Measurements from ENCODE around the gene PDE3A. TPM values are rescaled to one million over a fixed set of nuclear protein-coding genes. Genes with fewer than 3 reads are reported as not detected.

The PDE3A gene
- total RNA-seq, 1 experiment from 2014 or later = 0.12 TPM

DNA sequence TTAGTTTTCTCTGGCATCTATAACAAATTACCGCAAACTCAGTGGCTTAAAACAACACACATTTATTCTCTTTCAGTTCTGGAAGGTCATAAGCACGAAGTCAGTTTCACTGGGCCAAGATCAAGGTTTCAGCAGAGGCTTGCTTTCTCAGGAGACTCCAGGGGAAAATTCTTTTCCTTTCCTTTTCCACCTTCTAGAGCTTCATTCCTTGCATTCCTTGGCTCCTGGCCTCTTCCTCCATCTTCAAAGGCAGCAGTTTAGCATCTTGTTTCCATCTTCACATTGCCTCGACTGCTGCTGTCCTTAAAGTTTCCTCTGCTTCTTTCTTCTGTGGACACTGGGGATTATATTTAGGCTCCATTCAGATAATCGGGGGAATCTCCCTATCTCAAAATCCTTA lies 106.1 kb downstream of the PDE3A start (continued):
- no peak for TF ChIP-seq CTCF (IDR thresholded peaks at IDR 0.05 in 2 of 3, conservative IDR thresholded peaks at IDR 0.05 in 1 of 3; ENCODE audit: borderline replicate concordance in 1 of 3, insufficient read depth in 1 of 3, low read depth in 2 of 3, low read length in 2 of 3)

DNA sequence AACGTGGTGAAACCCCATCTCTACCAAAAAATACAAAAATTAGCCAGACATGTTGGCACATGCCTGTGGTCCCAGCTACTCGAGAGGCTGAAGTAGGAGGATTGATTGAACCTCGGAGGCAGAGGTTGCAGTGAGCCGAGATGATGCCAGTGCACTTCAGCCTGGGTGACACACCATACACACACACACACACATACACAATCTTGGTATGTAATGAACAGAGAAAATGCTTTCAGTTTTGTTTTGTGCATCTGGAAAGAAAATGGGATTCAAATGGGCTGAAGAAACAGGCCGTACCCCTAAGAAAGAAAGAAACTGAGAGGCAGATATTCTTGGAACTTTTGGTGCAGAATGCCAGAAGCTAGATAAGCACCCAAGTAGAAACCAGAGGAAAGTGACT lies 107.2 kb downstream of the PDE3A start:
- DNase-seq (ENCODE audit: low read depth, low spot score) (no peak), ATAC-seq (no peak)
- H3K79me2 ChIP-seq (ENCODE audit: insufficient read depth, low read length) = no peaks in the 10 kb centered on the region
- H3K9me2 ChIP-seq (ENCODE audit: insufficient read depth) = no peaks in the 10 kb centered on the region
- CTCF ChIA-PET = no interaction called here
- no peak overlapping the region for H2AFZ ChIP-seq (ENCODE audit: low read depth, low read length, poor library complexity, severe bottlenecking)
- H4K20me1 ChIP-seq (ENCODE audit: insufficient read depth) = no peaks in the 10 kb centered on the region
- no peak overlapping the region for H3K27ac ChIP-seq (ENCODE audit: low read depth, low read length)
- H3K9ac ChIP-seq (ENCODE audit: low read length) = no peak overlapping the region
- H3K9me3 ChIP-seq (ENCODE audit: control insufficient read depth in 1 of 2, insufficient read depth in 1 of 2, low read depth in 1 of 2, low read length in 2 of 2) = no peaks in the 10 kb centered on the region
- H3K4me2 ChIP-seq (ENCODE audit: low read length) = no peak overlapping the region
- no peaks in the 10 kb centered on the region for H3K36me3 ChIP-seq (ENCODE audit: control insufficient read depth in 1 of 2, insufficient read depth in 2 of 2, low read length in 2 of 2)
- H3K27me3 ChIP-seq (ENCODE audit: insufficient read depth, low read length) = no peaks in the 10 kb centered on the region
- BruUV-seq (replicated peaks) = no TSS peak
- intact Hi-C loops (cut with micrococcal nuclease) = no loop called here
- H3K4me3 ChIP-seq (replicated peaks in 1 of 2; ENCODE audit: low read depth in 1 of 2, low read length in 2 of 2) = no peak overlapping the region
- RAD21 ChIA-PET (ENCODE audit: low non-redundant PET in 1 of 2, low total read pairs in 2 of 2, uncharacterized antibody in 2 of 2, unreplicated experiment in 2 of 2) = no interaction called here
- H3K4me1 ChIP-seq (ENCODE audit: control insufficient read depth in 1 of 2, insufficient read depth in 2 of 2, low read length in 2 of 2) = no peaks in the 10 kb centered on the region
- POLR2A ChIA-PET = no interaction called here
- TF ChIP-seq JUND (IDR thresholded peaks at IDR 0.05) (no peak), EGR1 (IDR thresholded peaks at IDR 0.05; ENCODE audit: low read depth) (no peak), EZH2 (IDR thresholded peaks at IDR 0.05) (no peak)

DNA sequence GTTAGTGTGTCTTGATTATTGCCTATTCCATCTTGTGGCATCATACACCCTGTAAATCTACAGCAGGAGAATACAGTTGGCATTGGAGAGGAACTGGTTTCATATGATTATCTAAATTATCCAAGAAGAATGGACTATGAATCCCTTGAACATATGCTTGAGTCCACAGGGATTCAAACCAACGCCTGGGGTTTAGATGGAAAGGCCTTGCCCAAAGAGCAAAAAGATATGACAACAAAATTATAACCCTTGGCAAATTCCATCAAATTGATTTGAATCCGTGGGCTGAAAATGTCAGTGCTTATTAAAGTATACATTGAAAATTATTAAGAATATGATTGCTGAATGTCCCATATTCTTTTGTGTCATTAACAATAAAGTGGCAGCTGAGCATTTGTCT lies 108.2 kb downstream of the PDE3A start:
- Histone ChIP-seq H4K20me1 (ENCODE audit: insufficient read depth) (no peaks in the 10 kb centered on the region), H3K9ac (ENCODE audit: low read length) (no peak overlapping the region)
- RAD21 ChIA-PET (ENCODE audit: low non-redundant PET in 1 of 2, low total read pairs in 2 of 2, uncharacterized antibody in 2 of 2, unreplicated experiment in 2 of 2) = no interaction called here
- TF ChIP-seq EZH2phosphoT487 (IDR thresholded peaks at IDR 0.05; ENCODE audit: borderline replicate concordance) (no peak), CBX3 (IDR thresholded peaks at IDR 0.05; ENCODE audit: low read depth) (no peak), RAD21 (IDR thresholded peaks at IDR 0.05; ENCODE audit: low read depth) (no peak), ZNF274 (IDR thresholded peaks at IDR 0.05; ENCODE audit: low read depth, low read length) (no peak), SIN3A (IDR thresholded peaks at IDR 0.05; ENCODE audit: low read depth) (no peak), YY1 (IDR thresholded peaks at IDR 0.05; ENCODE audit: extremely low read depth, insufficient replicate concordance, low read depth, low read length) (no peak), FOSL1 (IDR thresholded peaks at IDR 0.05; ENCODE audit: low read depth) (no peak), CTCF (IDR thresholded peaks at IDR 0.05 in 2 of 3, conservative IDR thresholded peaks at IDR 0.05 in 1 of 3; ENCODE audit: borderline replicate concordance in 1 of 3, insufficient read depth in 1 of 3, low read depth in 2 of 3, low read length in 2 of 3) (no peak), POLR2AphosphoS5 (IDR thresholded peaks at IDR 0.05; ENCODE audit: low read depth, low read length) (no peak), ELF1 (IDR thresholded peaks at IDR 0.05; ENCODE audit: borderline replicate concordance, low read depth) (no peak), SRF (IDR thresholded peaks at IDR 0.05; ENCODE audit: low read depth) (no peak), CEBPB (IDR thresholded peaks at IDR 0.05; ENCODE audit: low read depth) (no peak)

More for the DNA sequence above, 108.2 kb downstream of the PDE3A start:
- no peaks in the 10 kb centered on the region for H3K79me2 ChIP-seq (ENCODE audit: insufficient read depth, low read length)
- POLR2A ChIA-PET = no interaction called here
- no peak overlapping the region for H3K27ac ChIP-seq (ENCODE audit: low read depth, low read length)
- H2AFZ ChIP-seq (ENCODE audit: low read depth, low read length, poor library complexity, severe bottlenecking) = no peak overlapping the region
- H3K4me3 ChIP-seq (replicated peaks in 1 of 2; ENCODE audit: low read depth in 1 of 2, low read length in 2 of 2) = no peak overlapping the region
- H3K4me1 ChIP-seq (ENCODE audit: control insufficient read depth in 1 of 2, insufficient read depth in 2 of 2, low read length in 2 of 2) = no peaks in the 10 kb centered on the region
- H3K9me2 ChIP-seq (ENCODE audit: insufficient read depth) = no peaks in the 10 kb centered on the region
- DNase-seq (ENCODE audit: low read depth, low spot score) = no peak
- no peak overlapping the region for H3K4me2 ChIP-seq (ENCODE audit: low read length)
- no peaks in the 10 kb centered on the region for H3K27me3 ChIP-seq (ENCODE audit: insufficient read depth, low read length)
- intact Hi-C loops (cut with micrococcal nuclease) = no loop called here
- H3K9me3 ChIP-seq (ENCODE audit: control insufficient read depth in 1 of 2, insufficient read depth in 1 of 2, low read depth in 1 of 2, low read length in 2 of 2) = no peaks in the 10 kb centered on the region
- no TSS peak for BruUV-seq (replicated peaks)
- no peaks in the 10 kb centered on the region for H3K36me3 ChIP-seq (ENCODE audit: control insufficient read depth in 1 of 2, insufficient read depth in 2 of 2, low read length in 2 of 2)
- CTCF ChIA-PET = no interaction called here
- no peak for ATAC-seq

Measured in HCT116 (cell line).